ENCODE data around the gene KCTD15.

KCTD15 gene

DNA sequence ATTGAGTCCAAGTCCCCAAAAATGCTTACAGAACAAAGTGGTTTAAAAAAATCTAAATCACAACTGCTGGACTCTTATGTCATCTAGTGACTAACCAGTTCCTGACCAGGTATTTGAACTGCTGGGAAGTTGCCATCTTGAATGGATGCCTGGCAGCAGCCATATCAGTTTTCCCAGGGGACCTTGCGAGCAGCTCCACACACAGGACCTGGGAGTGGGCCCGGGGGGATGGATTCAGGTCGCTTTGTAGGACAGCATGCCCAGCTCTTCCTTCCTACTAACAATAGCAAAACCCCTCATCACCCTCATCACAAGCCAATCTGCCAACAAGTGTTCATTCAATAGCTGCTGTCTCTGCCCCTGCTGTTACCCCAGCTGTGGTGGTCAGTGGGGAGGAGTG lies 65.3 kb downstream of the KCTD15 start:
- no peaks in the 10 kb centered on the region for H3F3A ChIP-seq (ENCODE audit: low read depth)
- H3K9ac ChIP-seq (ENCODE audit: low read depth, low read length, poor library complexity, severe bottlenecking): no peak overlapping the region
- H3K79me2 ChIP-seq (ENCODE audit: insufficient read depth, low read length): no peaks in the 10 kb centered on the region
- H3K36me3 ChIP-seq (ENCODE audit: insufficient read depth, low read length): no peaks in the 10 kb centered on the region
- no peaks in the 10 kb centered on the region for H3K9me2 ChIP-seq (replicated peaks; ENCODE audit: low read depth, low read length)
- TF ChIP-seq, protein P1, sequence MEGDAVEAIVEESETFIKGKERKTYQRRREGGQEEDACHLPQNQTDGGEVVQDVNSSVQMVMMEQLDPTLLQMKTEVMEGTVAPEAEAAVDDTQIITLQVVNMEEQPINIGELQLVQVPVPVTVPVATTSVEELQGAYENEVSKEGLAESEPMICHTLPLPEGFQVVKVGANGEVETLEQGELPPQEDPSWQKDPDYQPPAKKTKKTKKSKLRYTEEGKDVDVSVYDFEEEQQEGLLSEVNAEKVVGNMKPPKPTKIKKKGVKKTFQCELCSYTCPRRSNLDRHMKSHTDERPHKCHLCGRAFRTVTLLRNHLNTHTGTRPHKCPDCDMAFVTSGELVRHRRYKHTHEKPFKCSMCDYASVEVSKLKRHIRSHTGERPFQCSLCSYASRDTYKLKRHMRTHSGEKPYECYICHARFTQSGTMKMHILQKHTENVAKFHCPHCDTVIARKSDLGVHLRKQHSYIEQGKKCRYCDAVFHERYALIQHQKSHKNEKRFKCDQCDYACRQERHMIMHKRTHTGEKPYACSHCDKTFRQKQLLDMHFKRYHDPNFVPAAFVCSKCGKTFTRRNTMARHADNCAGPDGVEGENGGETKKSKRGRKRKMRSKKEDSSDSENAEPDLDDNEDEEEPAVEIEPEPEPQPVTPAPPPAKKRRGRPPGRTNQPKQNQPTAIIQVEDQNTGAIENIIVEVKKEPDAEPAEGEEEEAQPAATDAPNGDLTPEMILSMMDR (conservative IDR thresholded peaks at IDR 0.05; ENCODE audit: low read length): no peak
- TF ChIP-seq EZH2phosphoT487 (IDR thresholded peaks at IDR 0.05; ENCODE audit: borderline replicate concordance): no peak
- H4K20me1 ChIP-seq (ENCODE audit: insufficient read depth, low read length, poor library complexity, severe bottlenecking): no peaks in the 10 kb centered on the region
- no peak overlapping the region for H2AFZ ChIP-seq (ENCODE audit: low read length)
- H3K27me3 ChIP-seq (ENCODE audit: insufficient read depth, low read length, poor library complexity, severe bottlenecking): no peaks in the 10 kb centered on the region
- H3K9me3 ChIP-seq (ENCODE audit: insufficient read depth, low read depth, low read length): no peaks in the 10 kb centered on the region
- no peak overlapping the region for H3K4me2 ChIP-seq (ENCODE audit: low read depth, low read length, poor library complexity, severe bottlenecking)
- no peaks in the 10 kb centered on the region for H3K4me1 ChIP-seq (ENCODE audit: insufficient read depth, low read length, poor library complexity, severe bottlenecking)
- H3K4me3 ChIP-seq (ENCODE audit: low read length, poor library complexity, severe bottlenecking): no peak overlapping the region

DNA sequence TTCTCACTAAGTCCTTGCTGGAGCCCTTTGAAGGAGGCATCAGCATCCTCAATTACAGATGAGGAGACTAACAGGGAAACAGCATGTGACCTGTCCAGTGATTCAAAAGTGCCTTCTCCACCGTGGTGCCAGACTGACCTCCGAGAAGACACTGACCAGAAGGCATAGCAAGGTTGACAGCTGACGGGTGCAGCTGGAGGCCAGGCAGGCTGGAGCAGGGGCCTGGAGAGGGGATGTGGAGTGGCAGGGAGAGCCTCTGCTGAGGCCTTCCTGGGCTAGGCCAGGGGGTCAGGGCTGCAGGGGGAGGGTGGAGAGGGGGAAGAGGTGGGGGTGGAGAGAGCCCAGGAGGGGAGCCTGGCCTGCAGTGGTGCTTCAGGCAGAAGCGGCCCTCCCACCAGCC lies 66.3 kb downstream of the KCTD15 start:
- TF ChIP-seq, protein P1 (conservative IDR thresholded peaks at IDR 0.05; ENCODE audit: low read length): no peak
- no peak for TF ChIP-seq EZH2phosphoT487 (IDR thresholded peaks at IDR 0.05; ENCODE audit: borderline replicate concordance)
- H3K4me1 ChIP-seq (ENCODE audit: insufficient read depth, low read length, poor library complexity, severe bottlenecking): no peaks in the 10 kb centered on the region

DNA sequence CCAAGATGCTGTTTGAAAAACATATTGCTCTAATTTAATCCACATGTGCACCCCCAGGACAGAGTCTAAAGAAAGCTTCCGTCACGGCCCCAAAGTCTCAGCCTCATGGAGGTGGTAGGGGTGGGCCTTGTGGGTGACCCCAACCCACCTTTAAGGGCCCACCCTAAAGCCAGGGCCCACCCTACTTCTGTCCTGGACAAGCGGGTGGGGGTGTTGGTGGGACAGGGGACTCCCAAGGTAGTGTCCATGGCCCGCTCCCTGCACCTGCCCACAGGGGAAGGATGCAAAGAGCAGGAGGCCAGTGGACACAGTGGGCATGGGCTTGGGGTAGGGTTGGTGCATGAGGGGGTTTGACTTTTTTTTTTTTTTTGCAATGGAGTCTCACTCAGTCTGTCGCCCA lies 66.8 kb downstream of the KCTD15 start:
- Histone ChIP-seq H3K9ac (ENCODE audit: low read depth, low read length, poor library complexity, severe bottlenecking) (no peak overlapping the region), H3K27me3 (ENCODE audit: insufficient read depth, low read length, poor library complexity, severe bottlenecking) (no peaks in the 10 kb centered on the region), H3K4me1 (ENCODE audit: insufficient read depth, low read length, poor library complexity, severe bottlenecking) (no peaks in the 10 kb centered on the region), H3K9me2 (replicated peaks; ENCODE audit: low read depth, low read length) (no peaks in the 10 kb centered on the region), H3F3A (ENCODE audit: low read depth) (no peaks in the 10 kb centered on the region), H3K9me3 (ENCODE audit: insufficient read depth, low read depth, low read length) (no peaks in the 10 kb centered on the region), H3K79me2 (ENCODE audit: insufficient read depth, low read length) (no peaks in the 10 kb centered on the region), H3K4me2 (ENCODE audit: low read depth, low read length, poor library complexity, severe bottlenecking) (no peak overlapping the region), H3K4me3 (ENCODE audit: low read length, poor library complexity, severe bottlenecking) (no peak overlapping the region), H4K20me1 (ENCODE audit: insufficient read depth, low read length, poor library complexity, severe bottlenecking) (no peaks in the 10 kb centered on the region), H3K36me3 (ENCODE audit: insufficient read depth, low read length) (no peaks in the 10 kb centered on the region), H2AFZ (ENCODE audit: low read length) (no peak overlapping the region)
- TF ChIP-seq, protein P1 (conservative IDR thresholded peaks at IDR 0.05; ENCODE audit: low read length): no peak
- no peak for TF ChIP-seq EZH2phosphoT487 (IDR thresholded peaks at IDR 0.05; ENCODE audit: borderline replicate concordance)

More for the DNA sequence above, 66.3 kb downstream of the KCTD15 start:
- Histone ChIP-seq H2AFZ (ENCODE audit: low read length) (no peak overlapping the region), H3K9me2 (replicated peaks; ENCODE audit: low read depth, low read length) (no peaks in the 10 kb centered on the region), H3K4me3 (ENCODE audit: low read length, poor library complexity, severe bottlenecking) (no peak overlapping the region), H3K9me3 (ENCODE audit: insufficient read depth, low read depth, low read length) (no peaks in the 10 kb centered on the region), H3F3A (ENCODE audit: low read depth) (no peaks in the 10 kb centered on the region), H3K79me2 (ENCODE audit: insufficient read depth, low read length) (no peaks in the 10 kb centered on the region), H3K9ac (ENCODE audit: low read depth, low read length, poor library complexity, severe bottlenecking) (no peak overlapping the region), H3K27me3 (ENCODE audit: insufficient read depth, low read length, poor library complexity, severe bottlenecking) (no peaks in the 10 kb centered on the region), H3K36me3 (ENCODE audit: insufficient read depth, low read length) (no peaks in the 10 kb centered on the region), H4K20me1 (ENCODE audit: insufficient read depth, low read length, poor library complexity, severe bottlenecking) (no peaks in the 10 kb centered on the region), H3K4me2 (ENCODE audit: low read depth, low read length, poor library complexity, severe bottlenecking) (no peak overlapping the region)

Data from Loucy (cell line).